GM21526 (cell line): ENCODE results near the gene CTNS.
"Not testable (repeated sequence)": the region's sequence is repeated elsewhere in the genome, so short reads cannot be mapped to it uniquely, and the experiment has no call there.

ENCODE experiments used
- ATAC-seq: cut with Tn5 transposase; IDR thresholded peaks from one replicate; pipeline ENCODE4 v1.9.1; 2021; ENCODE audit warnings: moderate library complexity; ENCODE audit not compliant: unreplicated experiment, low FRiP score

Gene CTNS

DNA sequence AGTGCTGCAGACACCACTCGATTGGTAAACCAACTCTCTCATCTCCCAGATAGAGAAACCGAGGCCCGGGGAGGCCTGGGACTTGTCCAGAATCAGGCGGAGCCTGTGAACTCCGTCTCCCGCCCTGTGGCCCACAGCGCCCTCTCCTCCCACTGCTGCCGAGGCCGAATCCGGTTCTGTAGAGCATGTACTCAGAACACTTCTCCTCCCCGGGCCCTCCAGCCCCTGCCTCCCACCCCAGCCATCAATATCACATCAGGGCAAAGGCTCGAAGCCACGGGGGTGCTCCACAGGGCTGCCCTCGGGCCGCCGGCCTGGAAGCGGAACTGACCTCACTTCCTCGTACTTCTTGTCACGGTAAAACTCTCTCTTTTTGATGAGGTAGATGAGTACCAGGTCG is 45.0 kb downstream of the CTNS start:
- ATAC-seq, result no peak

DNA sequence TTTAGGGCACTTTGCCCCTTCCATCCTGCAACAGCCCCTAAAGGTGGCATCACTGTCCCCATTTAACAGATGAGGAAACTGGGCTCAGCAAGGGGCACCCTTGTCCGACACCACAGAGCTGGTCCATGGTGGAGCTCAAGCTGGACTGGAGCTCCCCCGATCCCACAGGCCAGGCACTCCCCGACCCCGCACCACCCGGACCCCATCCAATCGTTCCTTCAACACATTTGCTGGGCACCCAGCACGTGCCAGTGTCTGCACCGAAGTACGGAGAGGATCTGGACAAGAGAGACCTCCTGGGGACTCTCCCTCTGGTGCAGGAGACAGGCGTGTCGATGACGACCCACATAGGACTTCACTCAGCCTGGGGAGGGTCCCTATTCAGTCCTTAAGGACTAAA is 45.5 kb downstream of the CTNS start:
- no peak for ATAC-seq

DNA sequence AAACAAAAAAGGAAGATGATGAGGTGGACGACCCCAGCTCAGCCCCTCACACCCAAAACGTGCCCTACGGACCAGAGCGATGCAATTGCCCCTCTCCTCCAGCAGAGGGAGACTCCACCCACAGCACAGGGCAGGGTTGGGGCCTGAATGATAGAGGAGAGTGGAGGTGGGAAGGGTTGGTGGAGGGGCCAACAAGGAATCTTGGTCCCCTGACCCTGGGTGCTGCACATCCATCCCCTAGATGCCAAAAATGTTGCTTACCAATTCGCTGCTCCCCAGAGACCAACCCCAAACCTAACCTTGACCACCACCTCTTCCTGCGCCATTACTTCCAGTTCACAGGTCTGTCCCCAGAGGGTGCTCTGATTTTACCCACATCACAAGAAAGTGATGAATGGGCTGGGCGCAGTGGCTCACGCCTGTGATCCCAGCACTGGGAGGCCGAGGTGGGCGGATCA is 46.5 kb downstream of the CTNS start:
- no peak for ATAC-seq

DNA sequence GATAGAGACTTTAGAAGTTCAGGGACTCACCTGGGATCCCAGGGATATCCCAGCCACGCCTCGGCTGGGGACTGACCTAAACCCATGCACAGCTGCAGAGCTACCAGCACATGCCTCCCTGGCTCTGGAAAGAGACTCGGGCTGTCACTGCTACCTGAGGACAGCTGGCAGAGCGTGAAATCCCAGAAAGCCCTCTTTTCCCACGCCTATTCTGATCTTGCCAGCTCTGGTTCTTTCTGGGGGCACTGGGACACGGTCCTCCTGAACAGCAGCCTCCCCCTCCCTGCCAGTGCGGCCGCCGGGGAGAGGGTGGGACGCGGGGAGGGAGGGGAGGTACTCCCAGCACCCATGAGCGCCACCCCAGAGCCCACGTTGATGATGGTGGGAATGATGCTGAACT is 48.6 kb downstream of the CTNS start:
- ATAC-seq, result no peak

DNA sequence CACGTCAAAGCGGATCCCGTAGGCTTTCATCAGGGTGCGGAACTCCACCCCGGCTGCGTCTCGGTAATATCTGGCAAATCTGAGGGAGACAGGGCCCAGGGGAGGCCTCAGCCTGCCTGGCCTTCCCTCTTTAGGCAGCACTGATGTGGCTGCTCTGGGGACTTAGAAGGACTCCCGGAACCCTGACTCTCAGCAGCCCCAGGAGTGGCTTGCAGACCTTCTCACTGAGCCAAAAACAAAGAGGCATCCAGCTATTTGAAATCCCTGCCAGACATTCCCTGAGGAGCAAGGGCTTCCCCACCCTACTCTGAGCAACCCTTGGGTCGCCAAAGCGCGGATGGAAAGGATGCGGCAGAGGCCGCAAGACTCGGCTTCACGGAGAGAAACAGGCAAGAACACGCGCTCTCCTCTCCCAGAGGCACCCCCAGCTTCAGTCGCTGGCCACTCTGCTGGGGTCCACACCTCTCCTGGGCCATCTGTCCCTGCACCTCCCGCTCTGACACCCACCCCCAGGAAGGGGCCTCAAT is 51.5 kb downstream of the CTNS start:
- no peak for ATAC-seq

DNA sequence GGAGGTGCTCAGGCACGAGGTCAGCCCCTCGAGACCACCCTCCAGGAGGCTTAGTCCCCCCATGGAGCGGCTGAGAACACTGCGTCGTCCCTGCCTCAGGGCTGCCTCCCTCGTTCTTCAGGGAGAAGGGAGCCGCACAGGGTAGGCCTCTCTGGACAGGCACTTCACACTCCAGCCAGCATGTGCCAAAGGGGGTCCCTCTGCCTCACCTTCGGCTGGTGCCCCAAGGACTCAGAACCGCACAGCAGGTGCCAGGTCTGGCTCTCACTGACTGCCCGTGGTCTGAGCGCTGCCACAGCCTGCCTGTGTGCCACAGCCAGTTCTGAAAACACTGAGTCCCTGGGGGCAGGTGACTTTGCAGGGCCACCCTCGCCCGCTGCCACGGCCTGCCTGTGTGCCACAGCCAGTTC is 52.3 kb downstream of the CTNS start:
- ATAC-seq, result no peak

DNA sequence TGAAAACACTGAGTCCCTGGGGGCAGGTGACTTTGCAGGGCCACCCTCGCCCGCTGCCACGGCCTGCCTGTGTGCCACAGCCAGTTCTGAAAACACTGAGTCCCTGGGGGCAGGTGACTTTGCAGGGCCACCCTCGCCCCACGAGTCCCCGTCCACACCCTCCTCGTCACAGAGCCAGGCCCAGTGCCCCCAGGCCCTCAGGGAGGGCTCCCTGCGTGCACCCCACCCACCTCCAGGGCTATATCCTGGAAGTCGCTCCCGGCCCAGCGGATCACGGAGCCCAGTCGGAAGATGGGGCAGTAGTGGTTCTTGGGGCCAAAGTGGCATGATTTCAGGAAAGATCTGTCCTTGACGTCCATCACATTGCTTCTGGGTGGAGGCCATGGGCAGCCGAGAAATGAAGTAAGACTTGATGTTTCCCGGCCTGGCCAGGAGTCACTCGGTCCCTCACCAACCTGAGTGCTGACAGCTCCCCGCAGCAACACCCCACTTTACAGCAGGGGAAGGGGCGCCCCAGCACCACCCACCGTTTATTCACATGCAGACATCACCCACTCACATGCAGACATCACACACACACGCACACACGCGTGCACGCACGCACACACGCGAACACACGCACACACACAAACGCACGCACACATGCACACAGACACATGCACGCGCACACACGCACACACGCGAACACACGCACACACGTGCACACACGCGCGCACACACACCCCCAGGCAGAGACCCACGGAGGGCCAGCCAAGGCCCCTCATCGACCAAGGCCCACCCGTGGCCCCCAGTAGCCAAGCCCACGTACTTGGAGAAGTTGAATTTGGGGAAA is 52.9 kb downstream of the CTNS start:
- no peak for ATAC-seq

DNA sequence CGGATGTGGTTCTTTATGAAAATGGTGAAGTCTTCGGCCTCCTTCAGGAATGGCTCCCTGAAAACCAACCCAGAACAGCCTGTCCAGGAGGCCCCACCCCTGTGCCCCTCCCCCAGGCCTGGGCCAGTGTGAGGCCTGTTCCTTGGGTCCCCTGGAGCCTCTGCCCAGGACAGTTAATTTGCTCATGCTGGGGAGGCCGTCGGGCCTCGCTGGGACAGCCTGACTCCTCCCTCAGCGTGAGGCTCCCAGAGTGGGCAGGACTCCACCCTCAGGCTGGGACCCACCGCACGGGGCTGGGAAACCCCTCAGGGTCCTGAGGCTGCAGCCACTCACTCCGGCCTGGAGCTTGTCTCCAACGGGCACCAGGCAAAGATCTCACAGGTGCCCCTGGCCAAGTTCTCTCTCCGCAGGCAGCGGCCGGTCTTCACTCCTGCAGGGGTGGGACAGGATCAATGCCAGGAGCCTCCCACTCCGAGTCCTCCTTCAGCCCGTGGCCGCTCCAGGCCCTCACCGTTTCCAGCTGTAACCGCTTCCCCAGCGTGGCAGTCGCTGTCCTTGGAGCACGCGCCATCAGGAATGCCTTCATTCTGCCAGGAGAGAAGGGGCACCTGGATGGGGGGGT is 53.6 kb downstream of the CTNS start:
- no peak for ATAC-seq

DNA sequence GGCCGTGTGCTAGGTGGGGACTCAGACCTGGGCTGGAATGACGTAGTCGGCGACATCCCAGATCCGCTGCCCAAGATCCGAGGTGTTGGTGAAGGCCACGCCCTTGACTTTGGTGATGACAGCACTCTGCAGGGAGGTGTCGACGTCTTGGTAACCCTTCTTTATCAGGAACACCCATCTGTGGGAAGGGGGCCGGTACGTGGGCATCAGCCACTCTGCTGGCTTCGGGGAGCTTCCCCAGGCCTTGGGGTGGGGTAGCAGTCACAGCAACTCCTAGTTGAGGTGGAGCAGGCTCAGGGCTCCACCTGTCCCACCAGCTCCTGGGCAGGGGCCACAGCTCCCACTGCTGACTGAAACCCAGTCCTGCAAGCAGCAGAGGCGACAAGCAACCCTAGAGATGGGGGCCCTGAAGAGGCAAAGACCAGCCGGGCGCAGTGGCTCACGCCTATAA is 55.1 kb downstream of the CTNS start:
- no peak for ATAC-seq

DNA sequence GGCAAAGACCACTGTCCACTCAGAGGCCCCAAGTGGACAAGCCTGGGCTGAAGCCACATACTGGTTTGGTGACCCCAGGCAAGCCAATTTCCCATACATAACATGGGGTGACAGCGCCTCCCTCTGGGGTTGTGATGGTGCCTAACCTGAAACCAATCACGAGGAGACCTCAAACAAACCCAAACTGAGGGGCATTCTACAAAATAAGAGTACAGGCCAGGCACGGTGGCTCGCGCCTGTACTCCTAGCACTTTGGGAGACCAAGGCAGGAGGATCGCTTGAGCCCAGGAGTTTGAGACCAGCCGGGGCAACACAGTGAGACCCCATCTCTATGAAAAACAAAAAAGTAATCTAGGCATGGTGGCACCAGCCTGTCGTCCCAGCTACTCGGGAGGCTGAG is 55.8 kb downstream of the CTNS start:
- ATAC-seq, result no peak

DNA sequence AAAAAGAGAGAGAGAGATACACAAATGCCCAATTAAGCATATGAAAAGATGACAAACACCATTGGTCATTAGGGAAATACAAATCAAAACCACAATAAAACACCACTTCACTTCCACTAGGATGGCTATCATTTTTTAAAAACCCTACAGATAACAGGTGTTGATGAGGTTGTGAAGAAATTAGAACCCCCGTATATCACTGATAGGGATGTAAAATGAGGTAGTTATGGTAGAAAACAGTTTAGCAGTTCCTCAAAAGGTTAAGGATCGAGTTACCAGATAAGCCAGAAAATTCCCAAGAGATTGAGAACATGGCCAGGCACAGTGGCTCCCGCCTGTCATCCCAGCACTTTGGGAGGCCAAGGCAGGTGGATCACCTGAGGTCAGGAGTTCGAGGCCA is 56.6 kb downstream of the CTNS start:
- no peak for ATAC-seq

DNA sequence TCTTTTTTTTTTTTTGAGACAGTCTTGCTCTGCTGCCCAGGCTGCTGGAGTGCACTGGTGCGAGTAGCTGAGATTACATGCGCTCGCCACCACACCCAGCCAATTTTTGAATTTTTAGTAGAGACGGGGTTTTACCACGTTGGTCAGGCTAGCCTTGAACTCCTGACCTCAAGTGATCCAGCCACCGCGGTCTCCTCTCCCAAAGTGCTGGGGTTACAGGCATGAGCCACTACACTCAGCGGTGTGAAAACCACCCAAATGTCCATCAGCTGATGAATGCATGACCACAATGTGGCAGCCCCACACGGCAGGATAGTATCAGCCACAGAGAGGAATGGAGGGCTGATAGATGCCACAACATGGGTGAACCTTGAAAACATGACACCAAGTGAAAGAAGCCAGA is 57.3 kb downstream of the CTNS start:
- no peak for ATAC-seq

DNA sequence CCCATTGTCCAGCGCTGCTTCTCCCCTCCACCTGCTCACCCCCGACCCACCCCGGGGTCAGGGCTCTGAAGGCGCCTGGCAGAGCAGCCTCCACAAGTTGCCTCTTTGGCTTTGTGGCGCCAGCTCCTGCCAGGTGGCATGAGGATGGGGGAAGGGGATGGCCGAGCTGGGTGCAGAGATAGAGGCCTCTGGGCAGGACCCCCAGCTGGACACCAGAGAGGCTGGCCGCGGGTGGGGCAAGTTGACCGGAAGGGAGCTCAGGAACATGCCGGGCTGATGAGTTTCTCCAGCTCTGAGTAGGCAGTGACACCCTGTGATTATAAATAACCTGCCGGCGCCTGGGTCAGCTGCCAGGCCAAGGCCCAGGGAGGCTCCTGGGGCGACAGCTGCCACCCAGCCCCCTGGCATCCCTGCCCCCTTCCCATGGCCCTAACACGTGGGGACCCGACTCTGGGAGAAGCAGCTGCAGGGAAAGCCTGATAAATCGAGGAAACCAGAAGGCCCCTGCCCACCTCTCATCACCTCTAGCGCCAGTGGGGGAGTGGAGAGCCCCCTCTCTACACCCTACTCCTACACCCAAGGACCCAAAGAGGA is 58.7 kb downstream of the CTNS start:
- ATAC-seq, result no peak

DNA sequence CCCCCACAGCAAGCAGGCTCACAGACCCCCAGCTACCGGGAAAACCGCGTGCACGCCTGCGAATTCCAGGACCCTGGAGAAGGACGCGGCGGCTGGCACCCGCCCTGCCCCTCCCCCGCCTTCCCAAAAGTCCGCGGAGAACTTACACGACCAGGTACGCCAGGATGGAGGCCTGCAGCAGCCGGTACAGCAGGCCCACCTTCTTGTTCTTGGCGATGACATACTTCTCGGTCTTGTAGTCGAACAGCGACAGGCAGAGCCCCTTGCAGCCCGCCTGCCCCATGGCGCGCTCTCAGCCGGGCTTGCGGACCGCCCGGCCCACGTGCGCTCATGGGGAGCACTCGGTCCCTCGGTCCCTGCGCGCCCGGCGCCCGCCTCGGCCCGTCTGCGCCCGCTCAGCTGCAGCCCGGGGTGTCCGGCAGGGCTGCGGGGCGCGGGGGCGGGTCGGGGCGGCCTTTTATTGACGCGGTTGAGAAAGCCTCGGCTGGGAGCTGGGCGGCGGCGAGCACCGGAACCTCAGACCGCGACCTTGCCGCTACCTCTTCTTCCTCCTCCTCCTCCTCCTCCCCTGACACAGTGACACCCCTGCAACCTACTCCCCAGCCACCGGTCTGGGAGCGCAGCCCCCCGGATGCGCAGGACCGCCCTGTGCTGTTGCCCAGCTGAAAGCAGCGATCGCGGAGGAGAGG is 59.3 kb downstream of the CTNS start, which contains the start of gene P2RX5:
Gene P2RX5 (minus strand): TSS at position 433 of the 689 bp plus-strand sequence. CDS start 150 bp downstream, at position 283.
- ATAC-seq, result no peak

DNA sequence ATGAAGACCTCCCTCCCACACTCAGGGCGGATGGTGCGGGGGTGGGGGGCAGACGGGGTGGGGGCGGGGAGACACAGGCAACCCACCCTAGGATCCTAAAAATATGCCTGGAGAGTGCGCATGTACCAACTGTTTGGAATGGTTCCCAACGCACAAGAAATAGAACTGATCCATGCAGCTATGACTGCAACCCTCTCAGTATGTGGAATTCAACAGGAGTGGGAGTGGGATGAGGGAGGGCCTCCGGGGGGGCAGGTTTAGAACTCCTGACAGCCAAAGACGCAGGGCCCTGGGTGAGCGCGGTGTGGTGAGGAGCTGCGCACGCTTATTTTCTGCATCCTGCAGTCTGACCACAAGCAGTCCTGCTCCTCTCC is 60.5 kb downstream of the CTNS start:
- no peak for ATAC-seq

DNA sequence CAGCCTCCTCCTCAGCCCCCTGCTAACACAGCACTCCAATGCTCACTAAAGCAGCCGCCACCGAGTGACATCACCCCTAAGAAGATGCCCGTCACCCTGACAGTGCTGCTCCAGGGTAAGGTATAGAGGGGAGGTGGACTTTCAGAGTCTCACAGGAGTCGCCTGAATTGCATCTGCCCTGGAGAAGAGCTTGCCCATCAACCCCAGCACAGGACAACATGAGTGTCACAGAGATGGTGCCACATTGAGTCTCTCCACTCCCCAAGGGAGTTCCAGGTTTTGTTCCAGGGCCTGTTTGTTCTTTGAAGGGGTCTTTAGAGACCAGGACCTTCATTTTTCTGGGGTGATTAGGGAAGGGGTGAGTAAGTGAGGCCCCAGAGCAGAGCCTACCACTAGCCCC is 61.6 kb downstream of the CTNS start:
- no peak for ATAC-seq

DNA sequence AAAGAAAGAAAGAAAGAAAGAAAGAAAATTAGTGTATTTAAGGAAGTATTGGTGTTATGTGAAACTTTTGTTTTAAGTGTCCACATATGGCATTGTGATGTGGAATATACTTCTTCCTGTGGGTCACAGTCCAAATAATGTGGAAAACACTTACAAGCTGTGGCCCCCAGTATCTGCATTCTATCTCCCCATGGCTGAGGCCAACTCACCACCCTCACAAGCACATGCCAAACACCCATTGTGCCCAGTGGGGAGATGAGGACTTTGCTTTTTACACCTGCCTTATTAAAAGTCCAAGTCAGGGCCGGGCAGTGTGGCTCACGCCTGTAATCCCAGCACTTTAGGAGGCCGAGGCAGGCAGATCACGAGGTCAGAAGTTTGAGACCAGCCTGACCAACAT is 63.4 kb downstream of the CTNS start:
- ATAC-seq, result no peak

DNA sequence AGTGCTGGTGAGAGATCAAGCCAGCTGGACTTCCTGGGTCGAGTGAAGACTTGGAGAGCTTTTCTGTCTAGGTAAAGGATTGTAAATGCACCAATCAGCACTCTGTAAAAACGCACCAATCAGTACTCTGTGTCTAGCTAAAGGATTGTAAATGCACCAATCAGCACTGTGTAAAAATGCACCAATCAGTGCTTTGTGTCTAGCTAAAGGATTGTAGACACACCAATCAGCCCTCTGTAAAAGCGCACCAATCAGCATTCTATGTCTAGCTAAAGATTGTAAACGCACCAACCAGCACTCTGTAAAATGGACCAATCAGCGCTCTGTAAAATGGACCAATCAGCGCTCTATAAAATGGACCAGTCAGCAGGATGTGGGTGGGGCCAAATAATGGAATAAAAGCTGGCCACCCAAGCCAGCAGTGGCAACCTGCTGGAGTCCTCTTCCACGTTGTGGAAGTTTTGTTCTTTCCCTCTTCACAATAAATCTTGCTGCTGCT is 65.5 kb downstream of the CTNS start:
- ATAC-seq, result not testable (repeated sequence)

DNA sequence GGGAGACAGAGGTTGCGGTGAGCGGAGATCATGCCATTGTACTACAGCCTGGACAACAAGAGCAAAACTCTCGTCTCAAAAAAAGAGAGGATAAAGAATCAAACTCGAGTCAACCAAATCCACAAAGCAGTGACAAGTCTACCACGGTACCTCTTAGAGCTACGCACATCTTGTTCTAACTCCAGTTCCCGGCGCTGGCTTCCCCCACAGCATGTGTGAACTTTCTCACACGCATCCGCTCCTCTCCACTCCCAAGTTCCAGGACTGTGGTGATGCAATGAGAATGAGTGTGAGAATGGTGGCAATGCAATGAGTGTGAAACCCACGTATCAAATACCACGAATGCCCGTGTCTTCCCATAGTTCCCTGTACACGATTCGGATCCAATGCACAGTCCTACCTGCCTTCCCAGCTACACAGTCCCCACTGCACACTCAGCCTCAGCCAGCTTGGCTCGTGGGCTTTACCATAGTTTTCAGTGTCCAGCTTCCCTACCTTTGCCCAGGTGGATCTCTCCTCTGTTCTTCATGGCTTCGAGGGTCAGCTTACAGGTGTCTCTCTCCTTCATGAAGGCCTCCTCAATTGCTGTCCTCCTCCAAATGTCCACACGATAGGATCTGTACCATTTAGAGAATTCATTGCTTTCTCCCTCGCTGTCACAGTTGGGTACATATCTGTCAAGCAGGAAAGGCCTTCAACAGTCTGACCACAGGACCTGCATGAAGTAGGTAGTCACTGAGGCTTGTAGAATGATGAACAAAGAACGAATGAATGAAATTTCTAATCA is 68.6 kb downstream of the CTNS start:
- ATAC-seq, result no peak

DNA sequence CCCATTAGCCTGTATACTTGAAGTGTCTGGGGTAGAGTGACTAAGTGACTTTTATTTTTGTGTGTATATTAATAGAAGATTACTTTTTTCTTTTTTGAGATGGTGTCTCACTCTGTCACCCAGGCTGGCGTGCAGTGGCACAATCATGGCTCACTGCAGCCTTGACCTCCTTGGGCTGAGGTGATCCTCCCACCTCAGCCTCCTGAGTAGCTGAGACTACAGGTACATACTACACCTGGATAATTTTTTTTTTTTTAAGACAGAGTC is 69.1 kb downstream of the CTNS start:
- ATAC-seq, result not testable (repeated sequence)
